GM23248 (cell line): Measurements from ENCODE around the gene ECT2. TPM values are rescaled to one million over a fixed set of nuclear protein-coding genes. Genes with fewer than 3 reads are reported as not detected.

Source experiments
- DNase-seq: peaks from one replicate; pipeline ENCODE4 v3.0.0-alpha.2; 2015
- H2AFZ ChIP-seq: fragments of 200-600 bp; sonication (generic); 2 replicates; pipeline ENCODE4 v1.6.1; 2016; ENCODE audit warnings: antibody characterized with exemption
- H3F3A ChIP-seq: fragments of 200-600 bp; sonication (generic); 2 replicates; pipeline ENCODE4 v1.6.1; 2016; ENCODE audit warnings: mild to moderate bottlenecking, antibody characterized with exemption, mixed run types; ENCODE audit not compliant: insufficient read depth
- H3K27ac ChIP-seq: fragments of 200-600 bp; sonication (generic); 2 replicates; pipeline ENCODE4 v1.5.1; 2016; ENCODE audit warnings: mild to moderate bottlenecking
- H3K27me3 ChIP-seq: fragments of 200-600 bp; sonication (generic); replicated peaks from 2 replicates; pipeline ENCODE4 v1.6.1; 2016; ENCODE audit warnings: mild to moderate bottlenecking; ENCODE audit not compliant: insufficient read depth
- H3K36me3 ChIP-seq: fragments of 200-600 bp; sonication (generic); 2 replicates; pipeline ENCODE4 v1.6.1; 2016; ENCODE audit warnings: low read depth, mild to moderate bottlenecking
- H3K4me1 ChIP-seq: fragments of 200-600 bp; sonication (generic); 2 replicates; pipeline ENCODE4 v1.6.1; 2016; ENCODE audit warnings: mild to moderate bottlenecking; ENCODE audit not compliant: insufficient read depth
- H3K4me2 ChIP-seq: fragments of 200-600 bp; sonication (generic); one replicate; pipeline ENCODE4 v1.6.1; 2016; ENCODE audit warnings: mild to moderate bottlenecking; ENCODE audit not compliant: unreplicated experiment
- H3K4me3 ChIP-seq: fragments of 200-600 bp; sonication (generic); 2 replicates; pipeline ENCODE4 v1.5.1; 2016; ENCODE audit warnings: mild to moderate bottlenecking
- H3K79me2 ChIP-seq: fragments of 200-600 bp; sonication (generic); 2 replicates; pipeline ENCODE4 v1.6.1; 2016; ENCODE audit warnings: mild to moderate bottlenecking; ENCODE audit not compliant: insufficient read depth
- H3K9ac ChIP-seq: fragments of 200-600 bp; sonication (generic); 2 replicates; pipeline ENCODE4 v1.6.1; 2016; ENCODE audit warnings: mild to moderate bottlenecking
- H3K9me2 ChIP-seq: fragments of 200-600 bp; sonication (generic); 2 replicates; pipeline ENCODE4 v1.6.1; 2016; ENCODE audit warnings: mixed run types, mild to moderate bottlenecking, moderate library complexity; ENCODE audit not compliant: insufficient read depth
- H3K9me3 ChIP-seq: fragments of 200-600 bp; sonication (generic); one replicate; pipeline ENCODE4 v1.6.1; 2017; ENCODE audit warnings: low read depth
- H4K20me1 ChIP-seq: fragments of 200-600 bp; sonication (generic); 2 replicates; pipeline ENCODE4 v1.6.0; 2016; ENCODE audit not compliant: insufficient read depth
- EZH2 ChIP-seq: fragments of 200-600 bp; sonication (generic); IDR thresholded peaks from 2 replicates; pipeline ENCODE4 v1.6.1; 2018; ENCODE audit warnings: antibody characterized with exemption, mild to moderate bottlenecking; ENCODE audit not compliant: insufficient read depth, poor library complexity, severe bottlenecking
- EZH2phosphoT487 ChIP-seq: fragments of 200-600 bp; sonication (generic); IDR thresholded peaks from 2 replicates; pipeline ENCODE4 v1.6.1; 2018; ENCODE audit warnings: antibody characterized with exemption, moderate library complexity, mild to moderate bottlenecking, low read depth; ENCODE audit not compliant: insufficient read depth
- WGBS, 2 experiments: methylation state at CpG; one replicate each; pipeline ENCODE4 v1.1.6; 2015 to 2017; ENCODE audit warnings: low lambda C conversion rate in 2 of 2, low coverage in 1 of 2; ENCODE audit errors: missing lambda C conversion rate in 2 of 2; 5-methylcytosine and 5-hydroxymethylcytosine counted together
- in situ Hi-C: fragments of 300-500 bp; cut with MboI; formaldehyde crosslinking; loops from 2 replicates; pipeline ENCODE4 v1.15.0; 2020
- polyA plus RNA-seq: library from polyadenylated mRNA; unstranded; fragments of >200 nt; fragmentation: Nextera tagmentation; extraction: Ambion mirVana; gene quantifications from 2 replicates; pipeline ENCODE4 v1.2.1, GENCODE V29; 2016
- total RNA-seq: library from RNA; depleted of rRNA; stranded (reverse); fragments of >200 nt; shearing (Covaris generic); gene quantifications from 2 replicates; pipeline ENCODE4 v1.2.3, GENCODE V29; 2014

ECT2 gene
- total and polyA plus RNA-seq, 2 experiments from 2014 or later, result 22.7 to 28.3 TPM

DNA sequence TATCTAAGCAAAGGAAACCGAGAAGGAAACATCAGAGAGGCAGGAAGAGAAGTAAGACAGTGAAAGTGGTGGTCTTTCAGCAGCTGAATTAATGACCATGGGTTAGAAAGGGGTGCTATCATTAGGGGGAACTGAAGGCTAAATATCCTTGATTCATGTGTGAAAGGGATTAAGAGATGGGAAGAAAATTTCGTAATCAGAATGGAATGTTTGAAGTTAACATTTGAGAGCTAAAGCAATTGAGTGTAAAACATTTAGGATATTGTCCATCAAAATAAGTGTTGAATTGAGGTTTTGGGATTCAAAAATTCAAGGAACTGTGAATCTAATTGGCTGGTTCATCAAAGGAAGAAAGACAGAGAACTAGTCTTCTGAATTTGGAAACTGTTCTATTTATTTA, 4.1 kb upstream of the ECT2 start:
- DNase-seq, result peak; percentile 21

DNA sequence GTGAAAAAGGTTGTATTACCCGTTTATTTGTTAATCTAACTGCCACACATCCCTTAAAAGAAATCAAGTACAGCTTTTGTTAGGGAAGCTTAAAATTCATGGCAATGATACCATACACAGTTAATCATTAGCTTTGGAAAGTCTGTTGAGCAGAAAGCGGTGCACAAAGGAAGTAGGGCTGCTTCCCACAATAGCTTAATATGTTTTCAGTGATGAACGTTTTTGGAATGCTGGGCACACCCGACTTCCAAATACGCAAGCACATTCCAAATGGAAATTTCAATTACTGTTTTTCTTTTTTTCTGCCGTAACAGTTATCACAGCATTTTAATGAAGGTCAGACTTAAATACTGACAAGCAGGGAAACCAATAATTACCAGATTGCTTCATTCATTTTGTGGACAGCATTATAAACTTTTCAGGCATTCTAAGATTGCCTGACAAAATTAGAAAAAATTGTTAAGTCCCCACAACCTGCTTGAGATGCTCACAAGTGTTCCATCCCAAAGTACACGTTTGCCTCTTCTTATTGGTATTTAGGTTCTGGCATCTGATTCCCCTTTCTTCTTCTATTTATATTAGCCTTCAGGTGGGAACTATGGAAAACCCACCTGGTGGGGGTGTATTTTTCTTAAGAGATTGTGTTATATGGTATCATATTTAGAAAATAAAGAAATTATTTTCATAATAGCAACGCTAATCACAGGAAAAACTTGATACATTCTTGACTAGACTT, 1.1 kb upstream of the ECT2 start:
- peaks cover 21% of the 10 kb centered on the region for H3F3A ChIP-seq
- peak; percentile 96 for DNase-seq
- peak overlapping the region; percentile 98 for H3K9ac ChIP-seq
- TF ChIP-seq EZH2 (no peak), EZH2phosphoT487 (no peak)
- peak overlapping the region; percentile 99 for H3K27ac ChIP-seq
- H4K20me1 ChIP-seq, result no peaks in the 10 kb centered on the region
- no peaks in the 10 kb centered on the region for H3K9me2 ChIP-seq
- in situ Hi-C loops, result no loop called here
- no peaks in the 10 kb centered on the region for H3K9me3 ChIP-seq
- H3K36me3 ChIP-seq, result no peaks in the 10 kb centered on the region
- peaks cover 36% of the 10 kb centered on the region for H3K79me2 ChIP-seq
- 0 to 2% methylated on average over 8 of the region's 8 CpGs for WGBS, 2 experiments
- H3K4me3 ChIP-seq, result peak overlapping the region; percentile 81
- peak overlapping the region; percentile 98 for H3K4me2 ChIP-seq
- peak overlapping the region; percentile 50 for H2AFZ ChIP-seq
- no peaks in the 10 kb centered on the region for H3K27me3 ChIP-seq
- H3K4me1 ChIP-seq, result peaks cover 30% of the 10 kb centered on the region

More for the DNA sequence above, 4.1 kb upstream of the ECT2 start:
- peaks cover 21% of the 10 kb centered on the region for H3F3A ChIP-seq
- H3K4me3 ChIP-seq, result no peak overlapping the region
- peak overlapping the region; percentile 25 for H2AFZ ChIP-seq
- TF ChIP-seq EZH2phosphoT487 (no peak), EZH2 (no peak)
- in situ Hi-C loops, result no loop called here
- peaks cover 24% of the 10 kb centered on the region for H3K4me1 ChIP-seq
- H4K20me1 ChIP-seq, result no peaks in the 10 kb centered on the region
- no peak overlapping the region for H3K27ac ChIP-seq
- H3K4me2 ChIP-seq, result peak overlapping the region; percentile 2
- H3K9ac ChIP-seq, result no peak overlapping the region
- H3K36me3 ChIP-seq, result no peaks in the 10 kb centered on the region
- H3K79me2 ChIP-seq, result peaks cover 7% of the 10 kb centered on the region
- H3K9me2 ChIP-seq, result no peaks in the 10 kb centered on the region
- H3K9me3 ChIP-seq, result no peaks in the 10 kb centered on the region
- 87 to 98% methylated on average over 2 of the region's 2 CpGs for WGBS, 2 experiments
- no peaks in the 10 kb centered on the region for H3K27me3 ChIP-seq

GRCh38 chr3:172750069-172750367, 508 bp upstream of the ECT2 start:
- H4K20me1 ChIP-seq, result no peaks in the 10 kb centered on the region
- 1 to 3% methylated on average over 9 of the region's 9 CpGs for WGBS, 2 experiments
- peaks cover 30% of the 10 kb centered on the region for H3K4me1 ChIP-seq
- H3F3A ChIP-seq, result peaks cover 21% of the 10 kb centered on the region
- peak overlapping the region; percentile 98 for H3K4me2 ChIP-seq
- TF ChIP-seq EZH2 (no peak), EZH2phosphoT487 (no peak)
- DNase-seq, result no peak
- H2AFZ ChIP-seq, result peak overlapping the region; percentile 50
- peak overlapping the region; percentile 81 for H3K4me3 ChIP-seq
- no peaks in the 10 kb centered on the region for H3K27me3 ChIP-seq
- no peaks in the 10 kb centered on the region for H3K9me3 ChIP-seq
- peaks cover 42% of the 10 kb centered on the region for H3K79me2 ChIP-seq
- in situ Hi-C loops, result no loop called here
- H3K36me3 ChIP-seq, result no peaks in the 10 kb centered on the region
- H3K9ac ChIP-seq, result peak overlapping the region; percentile 98
- H3K9me2 ChIP-seq, result no peaks in the 10 kb centered on the region
- peak overlapping the region; percentile 99 for H3K27ac ChIP-seq

DNA sequence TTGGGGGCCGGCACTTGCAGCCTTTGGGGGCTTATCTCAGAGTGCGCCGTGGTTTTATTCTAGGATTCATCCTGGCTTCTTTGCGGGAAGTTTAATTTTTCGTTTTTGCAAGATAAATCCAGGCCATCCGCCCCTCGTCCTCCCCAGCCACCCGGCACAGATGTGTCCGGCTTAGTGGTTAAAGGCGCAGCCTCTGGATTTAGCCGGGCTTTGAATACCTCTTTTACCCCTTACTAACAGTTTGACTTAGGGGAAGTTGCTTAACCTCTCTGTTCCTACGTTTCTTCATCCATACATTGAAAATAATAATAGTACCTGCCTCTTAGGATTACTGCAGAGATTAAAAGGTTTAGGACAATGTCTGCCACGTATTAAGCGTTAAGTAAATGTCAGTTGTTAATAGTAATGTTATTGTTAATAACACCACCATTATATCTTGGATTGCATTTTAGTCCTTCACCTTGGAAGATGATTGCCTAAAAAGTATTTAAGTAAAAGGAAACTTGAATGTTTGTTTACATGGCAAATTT, 714 bp downstream of the ECT2 start:
- H3K9me2 ChIP-seq, result no peaks in the 10 kb centered on the region
- peak overlapping the region; percentile 89 for H2AFZ ChIP-seq
- peaks cover 30% of the 10 kb centered on the region for H3K4me1 ChIP-seq
- no peaks in the 10 kb centered on the region for H4K20me1 ChIP-seq
- H3K27ac ChIP-seq, result peak overlapping the region; percentile 88
- no peaks in the 10 kb centered on the region for H3K9me3 ChIP-seq
- peak overlapping the region; percentile 88 for H3K4me3 ChIP-seq
- peak overlapping the region; percentile 96 for H3K9ac ChIP-seq
- 0 to 2% methylated on average over 14 of the region's 14 CpGs for WGBS, 2 experiments
- in situ Hi-C loops, result no loop called here
- H3K36me3 ChIP-seq, result peaks cover 10% of the 10 kb centered on the region; the same call in 1 of the 2 replicates
- peak; percentile 66 for DNase-seq
- no peaks in the 10 kb centered on the region for H3K27me3 ChIP-seq
- peaks cover 21% of the 10 kb centered on the region for H3F3A ChIP-seq
- peak overlapping the region; percentile 96 for H3K4me2 ChIP-seq
- peaks cover 54% of the 10 kb centered on the region for H3K79me2 ChIP-seq
- no peak for TF ChIP-seq EZH2
- TF ChIP-seq EZH2phosphoT487, result no peak
